Lower lobe of right lung (tissue), 2 donors: ENCODE measurements around the gene SHFL. TPM values are rescaled to one million over a fixed set of nuclear protein-coding genes. Genes with fewer than 3 reads are reported as not detected.

Source experiments
- ATAC-seq, 2 donors: fragments of 200-7000 bp; cut with Tn5 transposase; one replicate each; pipeline ENCODE4 v1.9.1; 2020 to 2022; ENCODE audit warnings: mild to moderate bottlenecking in 2 of 2, moderate library complexity in 2 of 2
- DNase-seq: peaks from one replicate; pipeline ENCODE4 v3.0.0-alpha.2; 2020
- H3K27ac ChIP-seq: fragments of 200-600 bp; one replicate; pipeline ENCODE4 v1.8.0; 2022
- H3K27me3 ChIP-seq: fragments of 200-600 bp; one replicate; pipeline ENCODE4 v1.8.0; 2022; ENCODE audit warnings: low read depth
- H3K36me3 ChIP-seq: fragments of 200-600 bp; one replicate; pipeline ENCODE4 v1.8.0; 2022; ENCODE audit warnings: mild to moderate bottlenecking
- H3K4me1 ChIP-seq: fragments of 200-600 bp; one replicate; pipeline ENCODE4 v1.8.0; 2022
- H3K4me3 ChIP-seq: fragments of 200-600 bp; one replicate; pipeline ENCODE4 v1.8.0; 2022; ENCODE audit warnings: mild to moderate bottlenecking
- H3K9me3 ChIP-seq: fragments of 200-600 bp; one replicate; pipeline ENCODE4 v1.8.0; 2022
- intact Hi-C: fragments of 100-400 bp; cut with DNase I; formaldehyde crosslinking; loops from one replicate; pipeline ENCODE4 v1.11.0; 2022
- total RNA-seq: library from RNA; stranded (reverse); fragmentation: NEBNext Ultra II Directional; extraction: Animal tissue kit (Norgen Biotek cat#: 25700); gene quantifications from one replicate; pipeline ENCODE4 v1.2.1, GENCODE V29; 2021
- TF ChIP-seq, protein P1 (sequence below): fragments of 200-600 bp; IDR thresholded peaks from one replicate; pipeline ENCODE4 v1.8.0; 2022; ENCODE audit warnings: antibody characterized with exemption, mild to moderate bottlenecking
- donor health status: DM: no; HTN: yes; CAD: no; lungs with severe emphysema.

Gene SHFL
- total RNA-seq, 1 donor from 2014 or later: 43.4 TPM

DNA sequence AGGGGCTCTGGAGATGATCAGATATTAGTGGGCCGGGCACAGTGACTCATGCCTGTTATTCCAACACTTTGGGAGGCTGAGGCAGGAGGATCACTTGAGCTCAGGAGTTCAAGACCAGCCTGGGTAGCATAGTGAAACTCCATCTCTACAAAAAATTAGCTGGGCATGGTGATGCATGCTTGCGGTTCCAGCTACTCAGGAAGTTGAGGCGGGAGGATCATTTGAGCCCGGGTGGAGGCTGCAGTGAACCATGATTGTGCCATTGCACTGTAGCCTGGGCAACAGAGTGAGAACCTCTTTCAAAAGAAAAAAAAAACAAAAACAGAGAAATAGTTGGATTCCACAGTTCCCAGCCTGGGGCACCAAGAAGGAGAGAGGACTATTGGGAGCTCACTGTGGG is 17.9 kb upstream of the SHFL start:
- Histone ChIP-seq H3K27ac (no peak overlapping the region), H3K4me3 (no peak overlapping the region), H3K9me3 (no peaks in the 10 kb centered on the region), H3K4me1 (no peaks in the 10 kb centered on the region), H3K27me3 (no peaks in the 10 kb centered on the region), H3K36me3 (no peaks in the 10 kb centered on the region)
- ATAC-seq (no peak), DNase-seq (no peak)
- TF ChIP-seq, protein P1, sequence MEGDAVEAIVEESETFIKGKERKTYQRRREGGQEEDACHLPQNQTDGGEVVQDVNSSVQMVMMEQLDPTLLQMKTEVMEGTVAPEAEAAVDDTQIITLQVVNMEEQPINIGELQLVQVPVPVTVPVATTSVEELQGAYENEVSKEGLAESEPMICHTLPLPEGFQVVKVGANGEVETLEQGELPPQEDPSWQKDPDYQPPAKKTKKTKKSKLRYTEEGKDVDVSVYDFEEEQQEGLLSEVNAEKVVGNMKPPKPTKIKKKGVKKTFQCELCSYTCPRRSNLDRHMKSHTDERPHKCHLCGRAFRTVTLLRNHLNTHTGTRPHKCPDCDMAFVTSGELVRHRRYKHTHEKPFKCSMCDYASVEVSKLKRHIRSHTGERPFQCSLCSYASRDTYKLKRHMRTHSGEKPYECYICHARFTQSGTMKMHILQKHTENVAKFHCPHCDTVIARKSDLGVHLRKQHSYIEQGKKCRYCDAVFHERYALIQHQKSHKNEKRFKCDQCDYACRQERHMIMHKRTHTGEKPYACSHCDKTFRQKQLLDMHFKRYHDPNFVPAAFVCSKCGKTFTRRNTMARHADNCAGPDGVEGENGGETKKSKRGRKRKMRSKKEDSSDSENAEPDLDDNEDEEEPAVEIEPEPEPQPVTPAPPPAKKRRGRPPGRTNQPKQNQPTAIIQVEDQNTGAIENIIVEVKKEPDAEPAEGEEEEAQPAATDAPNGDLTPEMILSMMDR: no peak
- intact Hi-C loops: no loop called here

DNA sequence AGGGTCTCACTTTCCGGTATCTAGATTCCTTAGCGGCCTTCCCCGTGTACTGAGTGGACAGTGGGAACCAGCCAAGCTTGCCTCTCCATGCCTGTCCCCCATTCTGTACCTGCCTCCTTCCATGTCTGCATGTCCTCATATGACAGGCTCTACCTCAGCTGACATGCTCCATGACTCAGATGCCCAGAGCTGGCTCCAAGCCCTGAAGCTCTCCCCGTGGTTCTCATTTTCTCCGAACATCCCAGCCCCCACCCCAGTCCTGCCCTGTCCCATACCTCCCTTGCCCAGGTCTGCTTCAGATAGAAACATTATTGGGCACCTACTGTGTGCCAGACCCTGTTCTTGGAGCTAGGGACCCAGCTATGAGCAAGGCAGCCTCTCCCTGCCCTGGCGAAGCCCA is 17.1 kb upstream of the SHFL start:
- H3K27me3 ChIP-seq: no peaks in the 10 kb centered on the region
- no peak for DNase-seq
- peaks cover 5% of the 10 kb centered on the region for H3K9me3 ChIP-seq
- H3K27ac ChIP-seq: no peak overlapping the region
- TF ChIP-seq, protein P1: no peak
- no peaks in the 10 kb centered on the region for H3K4me1 ChIP-seq
- no peaks in the 10 kb centered on the region for H3K36me3 ChIP-seq
- ATAC-seq: no peak
- H3K4me3 ChIP-seq: no peak overlapping the region
- intact Hi-C loops: no loop called here

DNA sequence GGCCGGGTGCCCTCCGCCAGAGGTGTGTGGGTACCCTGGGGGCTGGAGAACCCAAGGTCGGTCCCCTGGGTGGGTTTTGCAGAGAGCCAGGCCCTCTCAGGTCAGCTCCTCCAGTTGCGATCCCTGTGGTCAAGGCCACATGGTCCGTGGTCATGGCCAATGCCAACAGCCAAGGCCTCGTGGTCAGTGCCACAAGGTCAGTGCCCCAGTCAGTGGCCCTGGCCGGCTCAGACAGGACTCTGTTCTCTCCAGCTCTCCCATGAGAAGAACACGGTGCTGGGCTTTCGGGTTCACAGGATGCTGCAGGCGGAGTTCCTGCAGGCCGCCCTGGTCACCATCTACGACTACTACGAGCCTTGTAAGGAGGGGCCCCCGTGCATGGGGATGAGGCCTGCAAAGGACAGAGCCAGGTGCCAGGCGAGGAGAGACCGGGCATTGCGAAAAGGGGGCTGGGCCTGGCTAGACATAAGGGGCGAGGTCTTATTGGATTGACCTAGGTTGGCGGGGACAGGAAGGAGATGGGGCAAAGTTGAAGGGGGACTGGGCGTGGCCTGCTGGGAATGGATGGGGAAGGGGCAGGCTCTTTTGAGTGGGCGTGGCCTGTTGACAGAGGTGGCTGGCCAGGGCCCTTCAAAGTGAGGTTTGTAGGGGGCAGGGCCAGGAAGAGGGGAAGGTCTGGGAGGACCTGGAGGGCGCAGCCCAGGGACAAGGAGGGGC is 15.2 kb upstream of the SHFL start:
- peaks cover 8% of the 10 kb centered on the region for H3K9me3 ChIP-seq
- intact Hi-C loops: no loop called here
- H3K4me3 ChIP-seq: no peak overlapping the region
- H3K36me3 ChIP-seq: no peaks in the 10 kb centered on the region
- no peaks in the 10 kb centered on the region for H3K4me1 ChIP-seq
- TF ChIP-seq, protein P1: no peak
- H3K27ac ChIP-seq: no peak overlapping the region
- no peak for ATAC-seq
- DNase-seq: no peak
- H3K27me3 ChIP-seq: no peaks in the 10 kb centered on the region

DNA sequence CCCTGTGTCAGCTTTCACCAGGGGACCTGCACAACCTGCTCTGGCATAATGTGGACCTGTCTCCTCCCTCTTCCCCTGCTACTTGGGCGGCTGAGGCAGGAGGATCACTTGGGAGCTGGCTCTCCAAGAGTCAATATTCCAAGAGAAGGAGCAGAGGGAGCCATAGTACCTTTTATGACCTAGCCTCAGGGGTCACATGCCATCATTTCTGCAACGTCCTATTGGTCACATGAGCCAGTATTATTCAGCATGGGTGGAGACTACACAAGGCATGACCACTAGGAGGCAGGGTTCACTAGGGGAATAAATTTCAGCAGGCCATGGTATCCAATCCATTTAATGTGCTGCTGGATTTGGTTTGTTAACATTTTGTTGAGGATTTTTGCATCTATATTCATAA is 12.0 kb upstream of the SHFL start:
- H3K4me1 ChIP-seq: no peaks in the 10 kb centered on the region
- TF ChIP-seq, protein P1: peak; percentile 27
- H3K27ac ChIP-seq: no peak overlapping the region
- H3K4me3 ChIP-seq: no peak overlapping the region
- intact Hi-C loops: no loop called here
- H3K9me3 ChIP-seq: peaks cover 8% of the 10 kb centered on the region
- H3K27me3 ChIP-seq: no peaks in the 10 kb centered on the region
- no peak for DNase-seq
- ATAC-seq: no peak
- H3K36me3 ChIP-seq: no peaks in the 10 kb centered on the region

DNA sequence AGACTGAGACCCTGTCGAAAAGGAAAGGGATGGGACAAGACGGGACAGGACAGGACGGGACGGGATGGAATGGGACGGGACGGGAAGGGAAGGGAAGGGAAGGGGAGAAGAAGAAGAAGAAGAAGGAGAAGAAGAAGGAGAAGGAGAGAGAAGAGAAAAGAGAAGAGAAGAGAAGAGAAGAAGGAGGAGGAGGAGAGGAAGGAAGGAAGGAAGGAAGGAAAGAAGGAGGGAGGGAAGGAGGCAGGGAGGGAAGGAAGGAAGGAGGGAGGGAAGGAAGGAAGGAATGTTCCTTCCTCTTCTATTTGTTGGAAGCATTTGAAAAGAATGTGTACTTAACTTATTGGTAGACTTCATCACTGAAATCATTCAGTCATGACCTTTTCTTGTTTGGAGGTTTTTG is 9.6 kb upstream of the SHFL start:
- Histone ChIP-seq H3K27ac (no peak overlapping the region), H3K4me3 (no peak overlapping the region), H3K9me3 (peaks cover 8% of the 10 kb centered on the region), H3K27me3 (no peaks in the 10 kb centered on the region), H3K4me1 (no peaks in the 10 kb centered on the region), H3K36me3 (no peaks in the 10 kb centered on the region)
- ATAC-seq (no peak), DNase-seq (no peak)
- intact Hi-C loops: no loop called here
- TF ChIP-seq, protein P1: no peak
